Stomach (tissue), 9 donors: ENCODE results near the gene SPG7. TPM values are rescaled to one million over a fixed set of nuclear protein-coding genes. Genes with fewer than 3 reads are reported as not detected.
"Not testable (repeated sequence)": the region's sequence is repeated elsewhere in the genome, so short reads cannot be mapped to it uniquely, and the experiment has no call there.

ENCODE experiments used
- DNase-seq, 2 donors: peaks; one replicate each; pipeline versions ENCODE4 v3.0.0 to v3.0.0-alpha.2; 2013 to 2019
- H3K27ac ChIP-seq, 5 donors: fragments of 200-600 bp in 4 of 5; sonication (generic) in 4 of 5; one replicate each; pipeline ENCODE4 v1.5.1; 2013 to 2019; ENCODE audit warnings: mild to moderate bottlenecking in 1 of 5, moderate library complexity in 1 of 5
- H3K27me3 ChIP-seq, 3 donors: fragments of 200-600 bp; sonication (generic); one replicate each; pipeline ENCODE4 v1.5.1; 2017 to 2019; ENCODE audit warnings: mixed run types in 1 of 3
- H3K36me3 ChIP-seq, 4 donors: fragments of 200-600 bp; sonication (generic); 1 replicate in 3 of 4; 2 replicates in 1 of 4; pipeline ENCODE4 v1.5.1; 2016 to 2019
- H3K4me1 ChIP-seq, 4 donors: fragments of 200-600 bp; sonication (generic); one replicate each; pipeline ENCODE4 v1.5.1; 2016 to 2019
- H3K4me3 ChIP-seq, 4 donors: fragments of 200-600 bp; sonication (generic) in 3 of 4; one replicate each; pipeline ENCODE4 v1.5.1; 2016 to 2019; ENCODE audit warnings: mild to moderate bottlenecking in 1 of 4
- H3K9me3 ChIP-seq, 4 donors: fragments of 200-600 bp; sonication (generic); one replicate each; pipeline ENCODE4 v1.5.1; 2016 to 2019
- CTCF ChIP-seq, 7 experiments: fragments of 450-650 bp in 4 of 7; fragments of 200-600 bp in 3 of 7; sonication (generic) in 3 of 7; IDR thresholded peaks; one replicate each; pipeline ENCODE4 v1.5.1; 2016 to 2019; ENCODE audit warnings: antibody characterized with exemption in 7 of 7, control low read depth in 2 of 7, mild to moderate bottlenecking in 1 of 7
- EP300 ChIP-seq: sonication (generic); formaldehyde crosslinking; IDR thresholded peaks from one replicate; pipeline ENCODE4 v1.6.1; 2017; ENCODE audit warnings: antibody characterized with exemption
- POLR2A ChIP-seq, 4 donors: fragments of 450-650 bp; IDR thresholded peaks; one replicate each; pipeline ENCODE4 v1.6.1; 2016; ENCODE audit warnings: antibody characterized with exemption in 4 of 4, control low read depth in 2 of 4, mild to moderate bottlenecking in 1 of 4, moderate library complexity in 1 of 4
- POLR2AphosphoS5 ChIP-seq, 3 donors: sonication (generic); formaldehyde crosslinking; IDR thresholded peaks; one replicate each; pipeline ENCODE4 v1.6.1; 2016; ENCODE audit warnings: antibody characterized with exemption in 3 of 3
- WGBS, 5 donors: extraction: QIAGEN DNeasy Blood & Tissue Kit in 3 of 5; methylation state at CpG; one replicate each; pipeline versions ENCODE4 v1.1.5 to v1.1.7; 2013 to 2018; 5-methylcytosine and 5-hydroxymethylcytosine counted together
- intact Hi-C: fragments of 100-400 bp; cut with DNase I; formaldehyde crosslinking; loops from one replicate; pipeline ENCODE4 v1.15.1; 2023; ENCODE audit warnings: low total_unique reads
- polyA plus RNA-seq, 3 donors: library from polyadenylated mRNA; stranded (reverse); fragments of 200-250 nt; gene quantifications; one replicate each; pipeline ENCODE4 v1.2.3, GENCODE V29; 2013
- total RNA-seq, 5 donors: library from RNA; depleted of rRNA; stranded (reverse); fragments of >200 nt; gene quantifications; one replicate each; pipeline versions ENCODE4 v1.1.0 to v1.2.3, GENCODE V29; 2014 to 2016
- donor health status: healthy with polysubstance abuse.
- donor health status: Bipolar disorder and iron deficiency.
- donor health status: healthy.

SPG7 gene
- total and polyA plus RNA-seq, 8 donors: 30.0 to 363 (median 157) TPM

- intact Hi-C loops: no loop called here
- Histone ChIP-seq H3K4me3 (no peak overlapping the region), H3K36me3 (no peaks in the 10 kb centered on the region), H3K27me3 (no peaks in the 10 kb centered on the region), H3K9me3 (no peaks in the 10 kb centered on the region), H3K4me1 (peaks cover 11 to 45% (median 24%) of the 10 kb centered on the region in 4 donors), H3K27ac (no peak overlapping the region)
- no peak for TF ChIP-seq POLR2A (IDR thresholded peaks at IDR 0.05)
- TF ChIP-seq EP300: no peak
- TF ChIP-seq CTCF (IDR thresholded peaks at IDR 0.05): no peak
- no peak for TF ChIP-seq POLR2AphosphoS5 (IDR thresholded peaks at IDR 0.05)
- 75 to 79% (median 76%) methylated on average over 7 to 14 of the region's 25 CpGs for WGBS, 5 donors
- DNase-seq: peak in 1 of 2 donors; percentile 57
Measured at GRCh38 chr16:89586853-89587252, 78.7 kb downstream of the SPG7 start.

GRCh38 chr16:89587676-89588075 is 79.5 kb downstream of the SPG7 start:
- DNase-seq, H3K9me3 ChIP-seq, H3K4me3 ChIP-seq, H3K27me3 ChIP-seq, H3K27ac ChIP-seq, H3K36me3 ChIP-seq, intact Hi-C loops: not testable (repeated sequence)
- WGBS, 5 donors: 96 to 100% (median 98%) methylated on average over 1 to 15 of the region's 36 CpGs
- peaks cover 3 to 39% (median 16%) of the 10 kb centered on the region in 4 donors for H3K4me1 ChIP-seq

GRCh38 chr16:89588413-89589109 is 80.4 kb downstream of the SPG7 start:
- no peaks in the 10 kb centered on the region for H3K36me3 ChIP-seq
- intact Hi-C loops: no loop called here
- peaks cover 0 to 30% (median 8%) of the 10 kb centered on the region in 4 donors for H3K4me1 ChIP-seq
- H3K27ac ChIP-seq: no peak overlapping the region
- no peak overlapping the region for H3K4me3 ChIP-seq
- TF ChIP-seq POLR2A (IDR thresholded peaks at IDR 0.05) (no peak), EP300 (no peak), POLR2AphosphoS5 (IDR thresholded peaks at IDR 0.05) (no peak), CTCF (IDR thresholded peaks at IDR 0.05) (no peak)
- 85 to 91% (median 90%) methylated on average over 22 to 26 of the region's 26 CpGs for WGBS, 5 donors
- no peaks in the 10 kb centered on the region for H3K9me3 ChIP-seq
- H3K27me3 ChIP-seq: no peaks in the 10 kb centered on the region
- DNase-seq: no peak

GRCh38 chr16:89589241-89589926 is 81.2 kb downstream of the SPG7 start:
- Histone ChIP-seq H3K27ac (no peak overlapping the region), H3K9me3 (no peaks in the 10 kb centered on the region), H3K27me3 (no peaks in the 10 kb centered on the region), H3K4me1 (peaks cover 0 to 23% (median 6%) of the 10 kb centered on the region in 4 donors), H3K4me3 (no peak overlapping the region), H3K36me3 (no peaks in the 10 kb centered on the region)
- intact Hi-C loops: no loop called here
- TF ChIP-seq POLR2AphosphoS5 (IDR thresholded peaks at IDR 0.05) (no peak), EP300 (no peak), CTCF (IDR thresholded peaks at IDR 0.05) (no peak), POLR2A (IDR thresholded peaks at IDR 0.05) (no peak)
- 90 to 92% (median 91%) methylated on average over 19 to 21 of the region's 21 CpGs for WGBS, 5 donors
- no peak for DNase-seq

- H3K36me3 ChIP-seq: no peaks in the 10 kb centered on the region
- no peak for DNase-seq
- no peaks in the 10 kb centered on the region for H3K27me3 ChIP-seq
- H3K27ac ChIP-seq: no peak overlapping the region
- H3K9me3 ChIP-seq: no peaks in the 10 kb centered on the region
- WGBS, 5 donors: 65 to 75% (median 70%) methylated on average over 15 of the region's 15 CpGs
- H3K4me1 ChIP-seq: no peaks in the 10 kb centered on the region
- no peak overlapping the region for H3K4me3 ChIP-seq
- intact Hi-C loops: no loop called here
- TF ChIP-seq EP300 (no peak), CTCF (IDR thresholded peaks at IDR 0.05) (no peak), POLR2A (IDR thresholded peaks at IDR 0.05) (no peak), POLR2AphosphoS5 (IDR thresholded peaks at IDR 0.05) (no peak)
Measured at GRCh38 chr16:89593841-89594240, 85.6 kb downstream of the SPG7 start.
